GM12801 (cell line): ENCODE results near the gene RIN3.

Source experiments
- CTCF ChIP-seq: IDR thresholded peaks from one replicate; pipeline ENCODE4 v1.5.1; 2011; ENCODE audit warnings: control low read depth; ENCODE audit not compliant: insufficient read length; ENCODE audit errors: extremely low read depth

Gene RIN3

GRCh38 chr14:92539419-92539818 lies 25.8 kb downstream of the RIN3 start:
- no peak for TF ChIP-seq CTCF

- no peak for TF ChIP-seq CTCF
These were observed 26.3 kb downstream of the RIN3 start for GRCh38 chr14:92539875-92540274.

- no peak for TF ChIP-seq CTCF
These were observed 27.0 kb downstream of the RIN3 start for GRCh38 chr14:92540472-92541048.

- no peak for TF ChIP-seq CTCF
These were observed 29.4 kb downstream of the RIN3 start for GRCh38 chr14:92542766-92543554.

- no peak for TF ChIP-seq CTCF
These were observed 30.6 kb downstream of the RIN3 start for GRCh38 chr14:92544051-92544720.

- TF ChIP-seq CTCF, result no peak
These were observed 32.9 kb downstream of the RIN3 start for GRCh38 chr14:92546347-92547053.
